ENCODE data around the gene CLIC6. TPM values are rescaled to one million over a fixed set of nuclear protein-coding genes. Genes with fewer than 3 reads are reported as not detected.

Gene CLIC6
- total and polyA plus RNA-seq, 3 donors from 2014 or later = 0.16 to 2.0 (median 0.37) TPM

DNA sequence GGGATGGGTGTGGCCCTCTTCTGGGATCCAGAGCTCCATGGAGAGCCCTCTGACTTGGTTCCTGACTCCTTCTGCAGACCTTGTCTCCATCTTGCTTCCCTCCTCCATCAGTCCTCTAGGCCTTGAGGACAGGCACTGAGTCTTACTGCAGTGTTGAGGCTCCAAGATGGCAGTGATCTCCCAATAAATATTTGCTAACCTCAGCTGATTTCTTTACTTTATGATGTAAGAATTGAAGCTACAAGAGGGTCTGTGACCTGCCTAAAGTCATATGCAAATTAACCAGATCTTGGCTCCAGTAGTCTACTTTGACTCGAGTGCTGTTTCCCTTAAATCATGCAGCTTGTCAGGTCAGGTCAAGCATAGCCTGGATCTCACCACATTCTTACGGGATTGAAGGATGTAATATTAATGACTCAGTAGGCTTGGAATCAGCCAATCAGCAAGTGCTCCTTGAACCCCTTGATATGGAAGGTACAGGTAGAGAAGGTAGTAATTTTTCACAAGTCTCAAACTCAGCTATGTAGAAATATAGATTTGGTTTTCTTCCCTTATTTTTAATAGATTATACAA lies 93.0 kb downstream of the CLIC6 start:
- no peak overlapping the region for H3K4me3 ChIP-seq
- no peak for TF ChIP-seq POLR2A (IDR thresholded peaks at IDR 0.05)
- TF ChIP-seq CTCF (IDR thresholded peaks at IDR 0.05) = no peak
- H3K4me1 ChIP-seq = no peaks in the 10 kb centered on the region
- intact Hi-C loops (cut with DNase I; ENCODE audit: low total_unique reads) = no loop called here
- H3K27ac ChIP-seq = no peak overlapping the region
- DNase-seq = no peak
- WGBS, 2 donors = 85 to 89% methylated on average over 2 of the region's 2 CpGs
- no peaks in the 10 kb centered on the region for H3K27me3 ChIP-seq
- H3K9me3 ChIP-seq = no peaks in the 10 kb centered on the region
- H3K36me3 ChIP-seq (ENCODE audit: low read depth, missing control alignments) = no peaks in the 10 kb centered on the region

- 89 to 97% methylated on average over 1 of the region's 1 CpG for WGBS, 2 donors
- no peaks in the 10 kb centered on the region for H3K27me3 ChIP-seq
- no peaks in the 10 kb centered on the region for H3K4me1 ChIP-seq
- intact Hi-C loops (cut with DNase I; ENCODE audit: low total_unique reads) = no loop called here
- H3K9me3 ChIP-seq = no peaks in the 10 kb centered on the region
- H3K36me3 ChIP-seq (ENCODE audit: low read depth, missing control alignments) = no peaks in the 10 kb centered on the region
- H3K27ac ChIP-seq = no peak overlapping the region
- TF ChIP-seq CTCF (IDR thresholded peaks at IDR 0.05) (no peak), POLR2A (IDR thresholded peaks at IDR 0.05) (no peak)
- no peak overlapping the region for H3K4me3 ChIP-seq
- no peak for DNase-seq
These were observed 94.0 kb downstream of the CLIC6 start for GRCh38 chr21:34762786-34763185.

- no peak overlapping the region for H3K4me3 ChIP-seq
- 97 to 98% methylated on average over 3 of the region's 3 CpGs for WGBS, 2 donors
- H3K9me3 ChIP-seq = no peaks in the 10 kb centered on the region
- DNase-seq = no peak
- TF ChIP-seq POLR2A (IDR thresholded peaks at IDR 0.05) (no peak), CTCF (IDR thresholded peaks at IDR 0.05) (no peak)
- intact Hi-C loops (cut with DNase I; ENCODE audit: low total_unique reads) = no loop called here
- H3K36me3 ChIP-seq (ENCODE audit: low read depth, missing control alignments) = no peaks in the 10 kb centered on the region
- no peaks in the 10 kb centered on the region for H3K4me1 ChIP-seq
- H3K27ac ChIP-seq = no peak overlapping the region
- no peaks in the 10 kb centered on the region for H3K27me3 ChIP-seq
These were observed 96.0 kb downstream of the CLIC6 start for GRCh38 chr21:34764715-34765284.

DNA sequence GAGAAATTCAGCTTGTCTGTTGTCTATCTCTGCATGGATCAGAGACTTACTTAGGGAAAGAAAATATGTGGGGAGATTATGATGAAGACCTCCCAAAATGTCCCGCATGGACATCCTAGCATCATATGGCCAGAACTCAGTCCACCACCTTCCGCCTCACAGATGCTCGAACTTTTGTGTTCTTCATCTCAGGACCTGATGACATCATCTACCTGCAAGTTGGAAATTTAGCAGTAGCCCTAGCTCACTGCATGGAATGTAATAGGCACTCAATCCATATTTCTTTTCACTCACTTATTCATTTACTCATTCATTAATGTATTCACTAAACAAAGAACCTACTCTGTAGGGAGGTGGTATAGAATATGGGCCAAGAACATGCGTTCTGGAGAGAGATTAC lies 96.8 kb downstream of the CLIC6 start:
- no peak overlapping the region for H3K4me3 ChIP-seq
- no peak for TF ChIP-seq POLR2A (IDR thresholded peaks at IDR 0.05)
- no peak for TF ChIP-seq CTCF (IDR thresholded peaks at IDR 0.05)
- 94 to 99% methylated on average over 4 of the region's 4 CpGs for WGBS, 2 donors
- H3K4me1 ChIP-seq = no peaks in the 10 kb centered on the region
- H3K27ac ChIP-seq = no peak overlapping the region
- H3K36me3 ChIP-seq (ENCODE audit: low read depth, missing control alignments) = no peaks in the 10 kb centered on the region
- no peaks in the 10 kb centered on the region for H3K9me3 ChIP-seq
- intact Hi-C loops (cut with DNase I; ENCODE audit: low total_unique reads) = no loop called here
- no peak for DNase-seq
- no peaks in the 10 kb centered on the region for H3K27me3 ChIP-seq

DNA sequence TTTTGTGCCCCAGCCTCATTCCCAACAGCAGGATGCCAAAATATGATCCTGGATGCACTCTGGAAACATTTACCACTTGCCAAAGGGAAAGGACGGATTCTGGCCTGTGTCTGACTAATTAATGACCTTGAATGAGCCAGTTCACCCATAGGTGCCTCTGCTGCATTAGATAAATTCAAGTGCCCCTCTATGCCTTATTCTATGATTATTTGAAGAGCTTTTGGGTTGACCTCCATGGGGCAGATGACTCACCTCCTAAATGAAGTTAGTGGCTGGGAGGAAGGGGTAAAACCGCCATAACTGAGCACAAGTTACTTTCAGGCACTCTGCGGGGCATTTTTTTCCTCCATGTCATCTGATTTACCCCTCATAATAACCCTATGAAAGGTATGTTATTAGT lies 98.1 kb downstream of the CLIC6 start:
- Histone ChIP-seq H3K27me3 (no peaks in the 10 kb centered on the region), H3K27ac (no peak overlapping the region), H3K9me3 (no peaks in the 10 kb centered on the region), H3K36me3 (ENCODE audit: low read depth, missing control alignments) (no peaks in the 10 kb centered on the region), H3K4me1 (no peaks in the 10 kb centered on the region), H3K4me3 (no peak overlapping the region)
- intact Hi-C loops (cut with DNase I; ENCODE audit: low total_unique reads) = no loop called here
- WGBS, 2 donors = 83 to 85% methylated on average over 3 of the region's 3 CpGs
- no peak for TF ChIP-seq POLR2A (IDR thresholded peaks at IDR 0.05)
- TF ChIP-seq CTCF (IDR thresholded peaks at IDR 0.05) = no peak
- no peak for DNase-seq

All from testis (tissue), 3 donors.